Measurements from ENCODE around the gene NFX1. TPM values are rescaled to one million over a fixed set of nuclear protein-coding genes. Genes with fewer than 3 reads are reported as not detected.
"Not testable (repeated sequence)": the region's sequence is repeated elsewhere in the genome, so short reads cannot be mapped to it uniquely, and the experiment has no call there.

The NFX1 gene
- total and polyA plus RNA-seq, 9 of the 15 experiments (the other 6 are each of a cell fraction or from before 2014, with no cell fraction given), result 8.8 to 38.9 (median 26.8) TPM

DNA sequence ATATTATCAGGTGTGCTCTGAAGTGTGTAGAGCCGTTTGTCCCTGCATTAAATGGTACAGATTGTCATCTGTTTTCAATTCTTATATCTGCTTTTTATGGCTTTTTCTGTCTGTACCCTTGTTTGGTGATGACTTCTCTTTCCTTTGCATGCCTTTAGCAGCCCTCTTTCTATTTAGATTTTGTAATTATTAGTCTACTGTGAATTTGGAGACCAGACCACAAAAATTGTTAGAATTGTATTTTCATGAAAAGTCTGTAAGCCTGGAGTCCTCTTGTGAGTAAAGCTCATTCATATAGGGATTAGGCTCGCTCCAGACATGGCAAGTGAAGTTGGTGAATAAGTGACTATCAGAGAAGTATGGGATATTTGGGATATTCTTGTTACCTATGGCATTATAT, 41.7 kb downstream of the NFX1 start:
- Histone ChIP-seq H3K4me1 (replicated peaks in 1 of 2; ENCODE audit: control insufficient read depth in 2 of 2, insufficient read depth in 2 of 2, low read length in 2 of 2) (peaks cover 0 to 6% of the 10 kb centered on the region in 2 experiments; a peak in 3 of 5 replicates), H4K20me1 (replicated peaks; ENCODE audit: control insufficient read depth, insufficient read depth, low read length) (no peaks in the 10 kb centered on the region), H3K4me3 (no peak overlapping the region), H2AFZ (ENCODE audit: low read depth, low read length) (no peak overlapping the region), H3K36me3 (ENCODE audit: control insufficient read depth, insufficient read depth, low read length) (peaks cover 76% of the 10 kb centered on the region), H3K9ac (ENCODE audit: insufficient read depth in 1 of 2, low read depth in 2 of 2, low read length in 2 of 2) (0 out of 4 replicates have a peak overlapping the region, but pooled peaks of 1 of the 2 experiments have one; percentile 28), H3K27me3 (ENCODE audit: control insufficient read depth in 2 of 2, insufficient read depth in 2 of 2, low read length in 2 of 2) (no peaks in the 10 kb centered on the region), H3K79me2 (ENCODE audit: control insufficient read depth, insufficient read depth, low read length) (no peaks in the 10 kb centered on the region), H3K9me3 (replicated peaks; ENCODE audit: control insufficient read depth, insufficient read depth, low read depth, low read length) (peaks cover 9% of the 10 kb centered on the region), H3K27ac (ENCODE audit: extremely low read depth, low read depth, low read length) (peak overlapping the region; percentile 34; the same call in 2 of the 3 replicates), H3K4me2 (ENCODE audit: insufficient read depth, low read length) (peak overlapping the region; percentile 49), H3K9me1 (ENCODE audit: control insufficient read depth, insufficient read depth, low read length) (no peaks in the 10 kb centered on the region)
- ATAC-seq (no peak), DNase-seq (ENCODE audit: extremely low read depth in 1 of 4, low spot score in 3 of 4) (no peak), FAIRE-seq (no peak)
- in situ Hi-C loops (cut with MboI) (no loop called here), intact Hi-C loops (cut with micrococcal nuclease) (no loop called here)
- BruUV-seq (replicated peaks), result no TSS peak
- WGBS (ENCODE audit: insufficient coverage, low coverage, missing lambda C conversion rate), result 57% methylated on average over 2 of the region's 2 CpGs
- CTCF ChIA-PET (ENCODE audit: low intra/inter-chr PET ratio), result no interaction called here
- TF ChIP-seq SNRNP70 (optimal IDR thresholded peaks at IDR 0.05; ENCODE audit: low read depth, low read length) (no peak), ZNF696 (CRISPR knock-in tag; conservative IDR thresholded peaks at IDR 0.05) (no peak), ETV6 (IDR thresholded peaks at IDR 0.05; ENCODE audit: borderline replicate concordance in 1 of 2, low read depth in 2 of 2, low read length in 1 of 2) (no peak), ETV6 (CRISPR knock-in tag; IDR thresholded peaks at IDR 0.05; ENCODE audit: borderline replicate concordance) (no peak), NR2C1 (IDR thresholded peaks at IDR 0.05) (no peak), NR2C1 (tag; IDR thresholded peaks at IDR 0.05) (no peak), TGIF2 (CRISPR knock-in tag; IDR thresholded peaks at IDR 0.05) (no peak), MEIS2 (IDR thresholded peaks at IDR 0.05; ENCODE audit: partially characterized antibody) (no peak)
- TF ChIP-seq, protein P1, sequence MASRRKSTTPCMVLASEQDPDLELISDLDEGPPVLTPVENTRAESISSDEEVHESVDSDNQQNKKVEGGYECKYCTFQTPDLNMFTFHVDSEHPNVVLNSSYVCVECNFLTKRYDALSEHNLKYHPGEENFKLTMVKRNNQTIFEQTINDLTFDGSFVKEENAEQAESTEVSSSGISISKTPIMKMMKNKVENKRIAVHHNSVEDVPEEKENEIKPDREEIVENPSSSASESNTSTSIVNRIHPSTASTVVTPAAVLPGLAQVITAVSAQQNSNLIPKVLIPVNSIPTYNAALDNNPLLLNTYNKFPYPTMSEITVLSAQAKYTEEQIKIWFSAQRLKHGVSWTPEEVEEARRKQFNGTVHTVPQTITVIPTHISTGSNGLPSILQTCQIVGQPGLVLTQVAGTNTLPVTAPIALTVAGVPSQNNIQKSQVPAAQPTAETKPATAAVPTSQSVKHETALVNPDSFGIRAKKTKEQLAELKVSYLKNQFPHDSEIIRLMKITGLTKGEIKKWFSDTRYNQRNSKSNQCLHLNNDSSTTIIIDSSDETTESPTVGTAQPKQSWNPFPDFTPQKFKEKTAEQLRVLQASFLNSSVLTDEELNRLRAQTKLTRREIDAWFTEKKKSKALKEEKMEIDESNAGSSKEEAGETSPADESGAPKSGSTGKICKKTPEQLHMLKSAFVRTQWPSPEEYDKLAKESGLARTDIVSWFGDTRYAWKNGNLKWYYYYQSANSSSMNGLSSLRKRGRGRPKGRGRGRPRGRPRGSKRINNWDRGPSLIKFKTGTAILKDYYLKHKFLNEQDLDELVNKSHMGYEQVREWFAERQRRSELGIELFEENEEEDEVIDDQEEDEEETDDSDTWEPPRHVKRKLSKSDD (conservative IDR thresholded peaks at IDR 0.05; ENCODE audit: low read length), result no peak
- TF ChIP-seq, protein P2, sequence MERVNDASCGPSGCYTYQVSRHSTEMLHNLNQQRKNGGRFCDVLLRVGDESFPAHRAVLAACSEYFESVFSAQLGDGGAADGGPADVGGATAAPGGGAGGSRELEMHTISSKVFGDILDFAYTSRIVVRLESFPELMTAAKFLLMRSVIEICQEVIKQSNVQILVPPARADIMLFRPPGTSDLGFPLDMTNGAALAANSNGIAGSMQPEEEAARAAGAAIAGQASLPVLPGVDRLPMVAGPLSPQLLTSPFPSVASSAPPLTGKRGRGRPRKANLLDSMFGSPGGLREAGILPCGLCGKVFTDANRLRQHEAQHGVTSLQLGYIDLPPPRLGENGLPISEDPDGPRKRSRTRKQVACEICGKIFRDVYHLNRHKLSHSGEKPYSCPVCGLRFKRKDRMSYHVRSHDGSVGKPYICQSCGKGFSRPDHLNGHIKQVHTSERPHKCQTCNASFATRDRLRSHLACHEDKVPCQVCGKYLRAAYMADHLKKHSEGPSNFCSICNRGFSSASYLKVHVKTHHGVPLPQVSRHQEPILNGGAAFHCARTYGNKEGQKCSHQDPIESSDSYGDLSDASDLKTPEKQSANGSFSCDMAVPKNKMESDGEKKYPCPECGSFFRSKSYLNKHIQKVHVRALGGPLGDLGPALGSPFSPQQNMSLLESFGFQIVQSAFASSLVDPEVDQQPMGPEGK (CRISPR knock-in tag; IDR thresholded peaks at IDR 0.05; ENCODE audit: borderline replicate concordance), result no peak
- POLR2A ChIA-PET, result no interaction called here

DNA sequence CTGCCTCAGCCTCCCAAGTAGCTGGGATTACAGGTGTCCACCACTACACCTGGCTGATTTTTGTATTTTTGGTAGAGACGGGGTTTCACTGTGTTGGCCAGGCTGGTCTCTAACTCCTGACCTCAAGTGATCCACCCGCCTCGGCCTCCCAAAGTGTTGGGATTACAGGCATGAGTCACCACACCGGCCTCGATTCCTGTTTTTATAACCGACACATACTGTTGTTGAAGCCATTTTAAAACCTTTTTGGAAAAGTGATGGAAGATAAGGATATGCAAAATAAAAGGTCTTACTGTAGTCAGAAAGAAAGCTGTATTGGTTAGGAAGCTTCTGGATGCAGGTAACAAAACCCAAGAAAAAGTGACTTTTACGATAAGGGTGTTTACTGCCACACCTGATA, 42.6 kb downstream of the NFX1 start:
- H4K20me1 ChIP-seq (replicated peaks; ENCODE audit: control insufficient read depth, insufficient read depth, low read length); H2AFZ ChIP-seq (ENCODE audit: low read depth, low read length); H3K4me2 ChIP-seq (ENCODE audit: insufficient read depth, low read length); H3K9me3 ChIP-seq (replicated peaks; ENCODE audit: control insufficient read depth, insufficient read depth, low read depth, low read length); H3K4me3 ChIP-seq; H3K27me3 ChIP-seq (ENCODE audit: control insufficient read depth in 2 of 2, insufficient read depth in 2 of 2, low read length in 2 of 2); CTCF ChIA-PET (ENCODE audit: low intra/inter-chr PET ratio); BruUV-seq (replicated peaks); intact Hi-C loops (cut with micrococcal nuclease); H3K9ac ChIP-seq (ENCODE audit: insufficient read depth in 1 of 2, low read depth in 2 of 2, low read length in 2 of 2); H3K9me1 ChIP-seq (ENCODE audit: control insufficient read depth, insufficient read depth, low read length); H3K27ac ChIP-seq (ENCODE audit: extremely low read depth, low read depth, low read length); FAIRE-seq; ATAC-seq; POLR2A ChIA-PET; H3K4me1 ChIP-seq (replicated peaks in 1 of 2; ENCODE audit: control insufficient read depth in 2 of 2, insufficient read depth in 2 of 2, low read length in 2 of 2); in situ Hi-C loops (cut with MboI); DNase-seq (ENCODE audit: extremely low read depth in 1 of 4, low spot score in 3 of 4); H3K79me2 ChIP-seq (ENCODE audit: control insufficient read depth, insufficient read depth, low read length): not testable (repeated sequence)
- H3K36me3 ChIP-seq (ENCODE audit: control insufficient read depth, insufficient read depth, low read length), result peaks cover 75% of the 10 kb centered on the region
- 96% methylated on average over 7 of the region's 7 CpGs for WGBS (ENCODE audit: insufficient coverage, low coverage, missing lambda C conversion rate)

All from K562 (cell line).